Esophagus muscularis mucosa (tissue), 4 donors: ENCODE data around the gene TRIAP1. TPM values are rescaled to one million over a fixed set of nuclear protein-coding genes. Genes with fewer than 3 reads are reported as not detected.

Experiments
- DNase-seq: peaks from one replicate; pipeline ENCODE4 v3.0.0-alpha.2; 2017; ENCODE audit errors: extremely low spot score
- H3K27ac ChIP-seq, 4 donors: fragments of 200-600 bp; sonication (generic); replicated peaks in 1 of 4; 1 replicate in 3 of 4; 2 replicates in 1 of 4; pipeline ENCODE4 v1.5.1; 2016 to 2019; ENCODE audit warnings: mild to moderate bottlenecking in 1 of 4
- H3K27me3 ChIP-seq, 4 donors: fragments of 200-600 bp; sonication (generic); one replicate each; pipeline versions ENCODE4 v1.5.1 to v1.6.0; 2016 to 2019
- H3K36me3 ChIP-seq, 4 donors: fragments of 200-600 bp; sonication (generic); one replicate each; pipeline ENCODE4 v1.5.1; 2016 to 2019
- H3K4me1 ChIP-seq, 4 donors: fragments of 200-600 bp; sonication (generic); one replicate each; pipeline ENCODE4 v1.5.1; 2016 to 2019
- H3K4me3 ChIP-seq, 4 donors: fragments of 200-600 bp; sonication (generic); 1 replicate in 2 of 4; 2 replicates in 2 of 4; pipeline ENCODE4 v1.5.1; 2016 to 2019; ENCODE audit warnings: mild to moderate bottlenecking in 4 of 4, moderate library complexity in 1 of 4
- H3K9me3 ChIP-seq, 4 donors: fragments of 200-600 bp; sonication (generic); 1 replicate in 3 of 4; 2 replicates in 1 of 4; pipeline ENCODE4 v1.5.1; 2016 to 2019
- EP300 ChIP-seq: sonication (generic); formaldehyde crosslinking; IDR thresholded peaks from one replicate; pipeline ENCODE4 v1.6.1; 2017; ENCODE audit warnings: antibody characterized with exemption
- POLR2A ChIP-seq: fragments of 450-650 bp; IDR thresholded peaks from one replicate; pipeline ENCODE4 v1.6.1; 2017; ENCODE audit warnings: antibody characterized with exemption, moderate library complexity, mild to moderate bottlenecking, low read depth
- POLR2AphosphoS5 ChIP-seq, 2 donors: sonication (generic); formaldehyde crosslinking; IDR thresholded peaks; one replicate each; pipeline ENCODE4 v1.6.1; 2017; ENCODE audit warnings: antibody characterized with exemption in 2 of 2
- WGBS: methylation state at CpG from one replicate; pipeline ENCODE4 v1.1.5; 2018; 5-methylcytosine and 5-hydroxymethylcytosine counted together
- intact Hi-C: fragments of 100-400 bp; cut with DNase I; formaldehyde crosslinking; loops from one replicate; pipeline ENCODE4 v1.15.1; 2023
- total RNA-seq, 4 donors: library from RNA; depleted of rRNA; stranded (reverse); fragments of >200 nt; gene quantifications; one replicate each; pipeline versions ENCODE4 v1.1.0 to v1.2.1, GENCODE V29; 2016
- TF ChIP-seq, protein P1 (sequence below), 3 experiments: fragments of 200-600 bp in 2 of 3; fragments of 450-650 bp in 1 of 3; sonication (generic) in 2 of 3; IDR thresholded peaks; one replicate each; pipeline ENCODE4 v1.5.1; 2017 to 2019; ENCODE audit warnings: antibody characterized with exemption in 3 of 3, mild to moderate bottlenecking in 2 of 3, moderate library complexity in 1 of 3

The TRIAP1 gene
- total RNA-seq, 4 donors from 2014 or later = 9.8 to 17.7 (median 10.7) TPM

DNA sequence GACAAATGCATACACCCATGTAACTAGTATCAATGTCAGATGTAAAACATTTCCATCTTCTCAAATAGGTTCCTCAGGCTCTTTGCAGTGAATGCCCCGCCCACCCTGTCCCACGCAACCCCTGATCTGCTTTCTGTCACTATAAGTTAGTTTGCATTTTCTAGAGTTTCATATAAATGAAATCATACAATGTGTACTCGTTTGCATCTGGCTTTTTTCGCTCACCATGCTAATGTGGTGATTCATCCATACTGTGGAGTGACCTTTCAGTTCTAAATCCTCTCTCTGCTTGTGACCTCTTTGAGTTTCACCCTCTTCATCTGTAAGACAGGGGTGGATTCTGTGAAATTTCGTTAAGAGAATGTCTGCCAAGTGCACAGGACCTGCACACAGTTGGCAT, 46.7 kb downstream of the TRIAP1 start:
- peaks cover 0 to 67% (median 0%) of the 10 kb centered on the region in 4 donors for H3K27me3 ChIP-seq
- H3K4me1 ChIP-seq = no peaks in the 10 kb centered on the region

DNA sequence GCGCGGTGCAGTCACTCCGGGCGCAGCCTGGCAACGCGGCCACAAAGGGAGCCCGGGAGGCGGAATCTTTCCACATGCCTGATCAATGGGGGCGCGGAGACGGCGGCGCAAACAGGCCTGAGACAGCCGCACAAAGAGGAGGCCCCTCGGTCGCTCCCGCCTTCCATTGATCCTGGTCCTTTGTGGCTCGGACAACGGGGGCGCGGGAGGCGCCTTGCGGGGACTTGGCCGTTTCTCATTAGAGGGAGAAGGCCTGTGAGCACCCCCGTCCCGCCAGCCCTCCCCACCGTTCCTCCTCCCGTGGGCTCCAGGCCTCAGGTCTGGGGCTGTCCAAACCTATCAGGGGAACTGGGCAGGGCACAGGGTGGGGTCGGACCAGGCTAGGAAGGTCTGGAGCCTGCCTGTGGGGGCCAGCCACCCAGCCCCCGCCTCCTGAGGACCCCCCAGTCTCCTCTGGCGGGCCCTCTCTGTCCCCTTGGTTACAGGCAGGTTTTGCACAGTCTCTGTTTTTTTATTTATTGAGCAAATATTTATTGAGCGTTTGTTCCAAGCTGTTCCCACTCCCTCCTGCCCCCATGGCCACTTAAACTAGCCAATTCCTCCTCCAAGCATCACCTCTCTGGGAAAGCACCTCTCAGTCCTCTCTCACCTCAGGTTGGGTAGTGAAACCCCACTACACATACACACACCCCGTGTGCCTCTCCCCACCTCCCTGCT, 48.2 kb downstream of the TRIAP1 start:
- intact Hi-C loops = no loop called here
- Histone ChIP-seq H3K4me1 (no peaks in the 10 kb centered on the region), H3K36me3 (no peaks in the 10 kb centered on the region), H3K27me3 (peaks cover 0 to 81% (median 0%) of the 10 kb centered on the region in 4 donors), H3K27ac (no peak overlapping the region), H3K4me3 (no peak overlapping the region), H3K9me3 (no peaks in the 10 kb centered on the region)
- WGBS = 58% methylated on average over 20 of the region's 33 CpGs
- no peak for DNase-seq
- no peak for TF ChIP-seq POLR2AphosphoS5 (IDR thresholded peaks at IDR 0.05)
- TF ChIP-seq, protein P1, sequence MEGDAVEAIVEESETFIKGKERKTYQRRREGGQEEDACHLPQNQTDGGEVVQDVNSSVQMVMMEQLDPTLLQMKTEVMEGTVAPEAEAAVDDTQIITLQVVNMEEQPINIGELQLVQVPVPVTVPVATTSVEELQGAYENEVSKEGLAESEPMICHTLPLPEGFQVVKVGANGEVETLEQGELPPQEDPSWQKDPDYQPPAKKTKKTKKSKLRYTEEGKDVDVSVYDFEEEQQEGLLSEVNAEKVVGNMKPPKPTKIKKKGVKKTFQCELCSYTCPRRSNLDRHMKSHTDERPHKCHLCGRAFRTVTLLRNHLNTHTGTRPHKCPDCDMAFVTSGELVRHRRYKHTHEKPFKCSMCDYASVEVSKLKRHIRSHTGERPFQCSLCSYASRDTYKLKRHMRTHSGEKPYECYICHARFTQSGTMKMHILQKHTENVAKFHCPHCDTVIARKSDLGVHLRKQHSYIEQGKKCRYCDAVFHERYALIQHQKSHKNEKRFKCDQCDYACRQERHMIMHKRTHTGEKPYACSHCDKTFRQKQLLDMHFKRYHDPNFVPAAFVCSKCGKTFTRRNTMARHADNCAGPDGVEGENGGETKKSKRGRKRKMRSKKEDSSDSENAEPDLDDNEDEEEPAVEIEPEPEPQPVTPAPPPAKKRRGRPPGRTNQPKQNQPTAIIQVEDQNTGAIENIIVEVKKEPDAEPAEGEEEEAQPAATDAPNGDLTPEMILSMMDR (IDR thresholded peaks at IDR 0.05) = no peak

More for the DNA sequence above, 46.7 kb downstream of the TRIAP1 start:
- no peaks in the 10 kb centered on the region for H3K9me3 ChIP-seq
- no peak for DNase-seq
- H3K36me3 ChIP-seq = no peaks in the 10 kb centered on the region
- no peak for TF ChIP-seq POLR2AphosphoS5 (IDR thresholded peaks at IDR 0.05)
- TF ChIP-seq, protein P1 (IDR thresholded peaks at IDR 0.05) = no peak
- no peak for TF ChIP-seq EP300
- TF ChIP-seq POLR2A = no peak
- H3K27ac ChIP-seq = no peak overlapping the region
- 78% methylated on average over 5 of the region's 5 CpGs for WGBS
- intact Hi-C loops = no loop called here
- H3K4me3 ChIP-seq = no peak overlapping the region

DNA sequence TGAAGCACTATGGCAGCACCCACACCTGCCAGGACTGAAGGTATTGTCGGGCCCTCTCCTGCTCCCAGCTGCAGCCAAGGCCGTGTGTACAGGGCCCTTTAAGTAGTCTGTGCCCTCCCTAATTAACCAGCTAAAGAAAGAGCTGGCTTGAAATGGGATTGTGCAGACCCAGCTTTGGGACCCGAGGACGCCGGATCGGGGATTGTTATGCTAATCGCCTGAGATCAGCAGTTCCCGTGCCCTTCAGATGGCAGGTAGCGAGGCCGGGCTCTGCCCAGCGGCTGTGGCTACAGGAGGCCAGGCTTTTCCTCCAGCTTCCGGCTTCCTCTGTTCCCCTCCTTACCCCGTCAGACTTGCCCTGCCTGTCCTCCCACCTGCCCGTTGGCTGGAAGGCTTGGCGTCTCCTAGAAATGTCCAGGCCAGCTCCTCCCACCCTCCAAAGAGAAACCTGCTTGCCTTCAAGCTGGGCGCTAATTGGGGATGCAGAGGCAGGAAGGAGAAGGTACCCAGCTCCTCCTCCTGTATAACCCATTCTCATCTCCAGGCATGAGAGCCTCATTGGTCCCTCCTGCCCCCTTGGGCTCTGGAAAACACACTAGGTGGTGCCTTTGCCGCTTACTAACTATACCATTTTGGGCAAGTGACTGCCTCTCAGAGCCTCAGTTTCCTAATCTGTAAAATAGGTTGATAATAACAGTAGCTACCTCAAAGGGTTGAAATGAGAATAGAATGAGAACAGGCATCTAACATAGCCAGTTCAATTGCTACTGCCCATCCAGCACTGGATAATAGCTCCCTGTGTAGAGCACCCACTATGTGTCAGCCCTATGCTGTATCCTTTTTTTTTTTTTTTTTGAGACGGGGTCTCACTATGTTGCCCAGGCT, 51.5 kb downstream of the TRIAP1 start:
- TF ChIP-seq POLR2A (no peak), POLR2AphosphoS5 (IDR thresholded peaks at IDR 0.05) (no peak), EP300 (no peak)
- TF ChIP-seq, protein P1 (IDR thresholded peaks at IDR 0.05) = no peak
- no peaks in the 10 kb centered on the region for H3K4me1 ChIP-seq
- H3K36me3 ChIP-seq = no peaks in the 10 kb centered on the region
- H3K4me3 ChIP-seq = no peak overlapping the region
- H3K27me3 ChIP-seq = peaks cover 0 to 86% (median 0%) of the 10 kb centered on the region in 4 donors
- H3K9me3 ChIP-seq = no peaks in the 10 kb centered on the region
- 39% methylated on average over 18 of the region's 18 CpGs for WGBS
- no peak for DNase-seq
- no peak overlapping the region for H3K27ac ChIP-seq
- intact Hi-C loops = no loop called here

Other genes starting within 250 kb of the TRIAP1 start
- 1,000 to 10,000 TPM; 2,092 to 2,985 (median 2,271) TPM for gene RPLP0, start 245.3 kb downstream of the TRIAP1 start, total RNA-seq
- 10 to 100 TPM; 51.9 to 89.4 (median 71.9) TPM for gene PXN, start 180.7 kb downstream of the TRIAP1 start, total RNA-seq
- under 1 TPM in 2 of 4 donors, not detected in 2; under 0.01 TPM for gene RNU4-2, start 154.5 kb downstream of the TRIAP1 start, total RNA-seq
- under 1 TPM in 2 of 4 donors, not detected in 2; under 0.01 TPM for gene RNU4-1, start 153.1 kb downstream of the TRIAP1 start, total RNA-seq
- gene SIRT4, start 144.1 kb downstream of the TRIAP1 start, total RNA-seq = 1 to 10 TPM in 3 of 4 donors, under 1 TPM in 1; 0.66 to 2.3 (median 2.1) TPM
- gene PLA2G1B, start 118.6 kb downstream of the TRIAP1 start, total RNA-seq = not detected
- gene MSI1, start 77.2 kb downstream of the TRIAP1 start, total RNA-seq = under 1 TPM in 3 of 4 donors, not detected in 1; 0.11 to 0.19 (median 0.17) TPM
- gene COX6A1, start 8.3 kb downstream of the TRIAP1 start, total RNA-seq = 100 to 1,000 TPM; 499 to 689 (median 548) TPM
- 10 to 100 TPM; 18.5 to 24.0 (median 20.2) TPM for gene GATC, start 60 bp upstream of the TRIAP1 start, total RNA-seq
- 10 to 100 TPM; 52.7 to 60.2 (median 54.7) TPM for gene SRSF9, start 23.4 kb upstream of the TRIAP1 start, total RNA-seq
- 100 to 1,000 TPM; 229 to 289 (median 269) TPM for gene DYNLL1, start 49.7 kb upstream of the TRIAP1 start, total RNA-seq
- 10 to 100 TPM; 12.1 to 25.3 (median 21.4) TPM for gene COQ5, start 82.8 kb upstream of the TRIAP1 start, total RNA-seq
- gene RNF10, start 88.0 kb upstream of the TRIAP1 start, total RNA-seq = 100 to 1,000 TPM; 160 to 296 (median 175) TPM
- gene POP5, start 135.0 kb upstream of the TRIAP1 start, total RNA-seq = 10 to 100 TPM; 20.7 to 36.1 (median 23.1) TPM
- 1 to 10 TPM in 3 of 4 donors, not detected in 1; 1.8 to 2.5 (median 2.5) TPM for gene CABP1, start 194.2 kb upstream of the TRIAP1 start, total RNA-seq
- 10 to 100 TPM; 37.8 to 55.5 (median 46.3) TPM for gene MLEC, start 240.8 kb upstream of the TRIAP1 start, total RNA-seq